PC-9 (cell line): ENCODE measurements around the gene CACNA1I. TPM values are rescaled to one million over a fixed set of nuclear protein-coding genes. Genes with fewer than 3 reads are reported as not detected.

Experiments used
- BruUV-seq: library from RNA; stranded (reverse); fragments of 400-500 nt; replicated peaks from 2 replicates; lab custom pipeline; 2021; lab: Mats Ljungman, UMichigan
- CTCF ChIA-PET: fragments of 300-600 bp; sonication (Branson Sonifier 250); formaldehyde crosslinking; loops from one replicate; lab custom pipeline; 2022; ENCODE audit warnings: antibody characterized with exemption; lab: Charles Lee
- POLR2A ChIA-PET: fragments of 300-600 bp; sonication (Branson Sonifier 250); formaldehyde crosslinking; loops from one replicate; lab custom pipeline; 2022; ENCODE audit warnings: antibody characterized with exemption; ENCODE audit not compliant: unreplicated experiment; lab: Charles Lee
- DNase-seq, 2 experiments: peaks; one replicate each; pipeline versions ENCODE4 v3.0.0 to v3.0.0-alpha.2; 2015 to 2022; ENCODE audit warnings: mixed read lengths in 1 of 2
- H2AFZ ChIP-seq: fragments of 200-600 bp; sonication (generic); 2 replicates; pipeline ENCODE4 v1.8.1; 2017; ENCODE audit warnings: antibody characterized with exemption
- H3F3A ChIP-seq: fragments of 200-600 bp; sonication (generic); 2 replicates; pipeline ENCODE4 v1.8.1; 2017; ENCODE audit warnings: antibody characterized with exemption, mild to moderate bottlenecking, low read depth; ENCODE audit not compliant: insufficient read depth
- H3K27ac ChIP-seq: fragments of 200-600 bp; sonication (generic); 2 replicates; pipeline ENCODE4 v1.6.1; 2016; ENCODE audit warnings: mixed run types
- H3K27me3 ChIP-seq: fragments of 200-600 bp; sonication (generic); 2 replicates; pipeline ENCODE4 v1.6.1; 2016; ENCODE audit warnings: low read depth, mixed run types; ENCODE audit not compliant: insufficient read depth
- H3K36me3 ChIP-seq: fragments of 200-600 bp; sonication (generic); 2 replicates; pipeline ENCODE4 v1.6.1; 2016; ENCODE audit warnings: low read depth, mixed run types
- H3K4me1 ChIP-seq: fragments of 200-600 bp; sonication (generic); replicated peaks from 2 replicates; pipeline ENCODE4 v1.6.1; 2016; ENCODE audit warnings: mixed run types; ENCODE audit not compliant: insufficient read depth
- H3K4me2 ChIP-seq: fragments of 200-600 bp; sonication (generic); 2 replicates; pipeline ENCODE4 v1.6.1; 2017; ENCODE audit warnings: mixed run types
- H3K4me3 ChIP-seq: fragments of 200-600 bp; sonication (generic); 2 replicates; pipeline ENCODE4 v1.6.1; 2016; ENCODE audit warnings: mixed run types
- H3K79me2 ChIP-seq: fragments of 200-600 bp; sonication (generic); 2 replicates; pipeline ENCODE4 v1.6.1; 2017; ENCODE audit warnings: low read depth, mixed run types
- H3K9me2 ChIP-seq: fragments of 200-600 bp; sonication (generic); 2 replicates; pipeline ENCODE4 v1.8.1; 2017; ENCODE audit warnings: mild to moderate bottlenecking; ENCODE audit not compliant: insufficient read depth
- H3K9me3 ChIP-seq: fragments of 200-600 bp; sonication (generic); 2 replicates; pipeline ENCODE4 v1.8.1; 2016; ENCODE audit warnings: low read depth; ENCODE audit not compliant: insufficient read depth
- H4K20me1 ChIP-seq: fragments of 200-600 bp; sonication (generic); 2 replicates; pipeline ENCODE4 v1.8.1; 2017; ENCODE audit not compliant: insufficient read depth
- EZH2 ChIP-seq: fragments of 200-600 bp; sonication (generic); IDR thresholded peaks from 2 replicates; pipeline ENCODE4 v1.8.0; 2017; ENCODE audit warnings: antibody characterized with exemption, low read depth
- intact Hi-C: fragments of 100-400 bp; cut with micrococcal nuclease; formaldehyde crosslinking; loops from one replicate; pipeline ENCODE4 v1.10.0; 2022; ENCODE audit not compliant: unreplicated experiment
- total RNA-seq: library from RNA; stranded (reverse); gene quantifications from 2 replicates; pipeline ENCODE4 v1.2.3, GENCODE V29; 2021
- TF ChIP-seq, protein P1 (sequence below): fragments of 200-600 bp; sonication (generic); conservative IDR thresholded peaks from 2 replicates; pipeline ENCODE4 v1.6.1; 2017; ENCODE audit warnings: mixed run types, antibody characterized with exemption, mild to moderate bottlenecking, moderate library complexity

Gene CACNA1I
- total RNA-seq, 1 experiment from 2014 or later = 2.8 TPM

DNA sequence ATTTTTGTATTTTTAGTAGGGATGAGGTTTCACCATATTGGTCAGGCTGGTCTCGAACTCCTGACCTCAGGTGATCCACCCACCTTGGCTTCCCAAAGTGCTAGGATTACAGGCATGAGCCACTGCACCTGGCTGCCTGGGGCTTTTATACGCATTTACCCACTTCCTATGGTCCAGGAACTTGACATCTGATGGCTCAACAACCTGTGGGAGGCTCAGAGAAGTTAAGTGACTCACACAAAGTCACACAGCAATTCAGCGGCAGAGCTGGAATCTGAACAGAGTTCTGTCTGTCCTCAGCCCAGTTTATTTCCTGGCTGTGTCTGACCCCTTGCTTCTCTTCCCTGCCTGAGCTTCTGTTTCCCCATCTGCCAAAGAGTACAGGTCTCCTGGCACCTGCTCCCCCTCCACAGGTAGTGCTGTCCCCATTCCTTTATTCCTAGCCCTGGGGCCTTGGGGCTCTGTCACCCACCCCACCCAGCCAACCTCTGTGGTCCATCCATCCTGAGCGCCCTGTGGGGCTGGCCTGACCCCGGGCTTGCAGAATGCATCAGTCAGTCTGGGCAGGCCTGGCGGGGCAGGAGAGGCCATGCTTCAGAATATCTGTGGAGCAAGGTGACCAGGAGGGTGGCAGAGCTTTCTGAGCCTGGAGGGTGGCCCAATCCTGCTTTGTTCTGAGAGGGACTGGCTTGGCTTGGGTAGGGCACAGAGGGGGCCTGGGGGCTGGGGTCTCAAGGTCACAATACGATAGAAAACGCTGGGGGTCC is 50.6 kb downstream of the CACNA1I start:
- ChIA-PET CTCF (interaction anchor here (0.5 to 0.7 kb wide), 2 partner anchors 8 to 159 kb away, joined by 3 to 4 read pairs; no protein-coding TSS in a partner anchor), POLR2A (no interaction called here)
- no peaks in the 10 kb centered on the region for H3K9me3 ChIP-seq
- 0 out of 2 replicates have a peak, but pooled peaks cover 2% of the 10 kb centered on the region for H3K27me3 ChIP-seq
- no TSS peak for BruUV-seq
- no peak overlapping the region for H3K4me2 ChIP-seq
- no peaks in the 10 kb centered on the region for H3K79me2 ChIP-seq
- intact Hi-C loops = loop anchor here (10.0 kb wide), 1 partner anchor 314 kb away; no protein-coding TSS in a partner anchor
- peaks cover 4% of the 10 kb centered on the region for H3K4me1 ChIP-seq
- TF ChIP-seq, protein P1, sequence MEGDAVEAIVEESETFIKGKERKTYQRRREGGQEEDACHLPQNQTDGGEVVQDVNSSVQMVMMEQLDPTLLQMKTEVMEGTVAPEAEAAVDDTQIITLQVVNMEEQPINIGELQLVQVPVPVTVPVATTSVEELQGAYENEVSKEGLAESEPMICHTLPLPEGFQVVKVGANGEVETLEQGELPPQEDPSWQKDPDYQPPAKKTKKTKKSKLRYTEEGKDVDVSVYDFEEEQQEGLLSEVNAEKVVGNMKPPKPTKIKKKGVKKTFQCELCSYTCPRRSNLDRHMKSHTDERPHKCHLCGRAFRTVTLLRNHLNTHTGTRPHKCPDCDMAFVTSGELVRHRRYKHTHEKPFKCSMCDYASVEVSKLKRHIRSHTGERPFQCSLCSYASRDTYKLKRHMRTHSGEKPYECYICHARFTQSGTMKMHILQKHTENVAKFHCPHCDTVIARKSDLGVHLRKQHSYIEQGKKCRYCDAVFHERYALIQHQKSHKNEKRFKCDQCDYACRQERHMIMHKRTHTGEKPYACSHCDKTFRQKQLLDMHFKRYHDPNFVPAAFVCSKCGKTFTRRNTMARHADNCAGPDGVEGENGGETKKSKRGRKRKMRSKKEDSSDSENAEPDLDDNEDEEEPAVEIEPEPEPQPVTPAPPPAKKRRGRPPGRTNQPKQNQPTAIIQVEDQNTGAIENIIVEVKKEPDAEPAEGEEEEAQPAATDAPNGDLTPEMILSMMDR = no peak
- no peak for TF ChIP-seq EZH2
- no peak overlapping the region for H3K27ac ChIP-seq
- no peak overlapping the region for H3K4me3 ChIP-seq
- H2AFZ ChIP-seq = no peak overlapping the region
- H4K20me1 ChIP-seq = no peaks in the 10 kb centered on the region
- H3K36me3 ChIP-seq = no peaks in the 10 kb centered on the region
- no peaks in the 10 kb centered on the region for H3K9me2 ChIP-seq
- no peak for DNase-seq
- H3F3A ChIP-seq = peaks cover 17% of the 10 kb centered on the region; the same call in 1 of the 2 replicates

DNA sequence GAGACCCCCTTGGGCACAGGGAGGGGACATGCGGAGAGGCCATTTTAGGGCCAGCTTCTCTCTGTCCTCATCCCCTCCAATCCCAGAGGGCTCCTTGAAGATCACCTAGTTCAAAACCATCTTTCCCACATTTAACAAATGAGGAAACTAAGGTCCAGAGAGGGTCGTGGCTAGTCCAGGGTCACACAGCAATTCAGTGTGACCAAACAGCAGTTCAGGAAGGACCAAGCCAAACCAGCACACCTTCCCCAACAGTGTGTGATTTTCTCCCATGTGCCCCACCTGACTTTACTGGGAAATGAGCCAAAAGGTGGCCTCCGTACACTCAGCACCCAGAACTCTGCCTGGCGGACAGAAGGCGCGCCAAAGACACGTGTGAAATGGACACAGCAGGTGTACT is 51.3 kb downstream of the CACNA1I start:
- peaks cover 9% of the 10 kb centered on the region for H3K4me1 ChIP-seq
- no peaks in the 10 kb centered on the region for H3K36me3 ChIP-seq
- no peaks in the 10 kb centered on the region for H3K27me3 ChIP-seq
- no peak overlapping the region for H3K4me2 ChIP-seq
- no peak overlapping the region for H3K4me3 ChIP-seq
- ChIA-PET CTCF (interaction anchor here (0.6 to 0.7 kb wide), 3 partner anchors 9 to 422 kb away, joined by 3 read pairs; no protein-coding TSS in a partner anchor), POLR2A (no interaction called here)
- H2AFZ ChIP-seq = no peak overlapping the region
- H3K79me2 ChIP-seq = no peaks in the 10 kb centered on the region
- no peak overlapping the region for H3K27ac ChIP-seq
- DNase-seq = no peak
- intact Hi-C loops = loop anchor here (2.0 to 10.0 kb wide), 2 partner anchors 313 to 403 kb away; no protein-coding TSS in a partner anchor
- H3K9me2 ChIP-seq = no peaks in the 10 kb centered on the region
- BruUV-seq = no TSS peak
- H4K20me1 ChIP-seq = no peaks in the 10 kb centered on the region
- H3K9me3 ChIP-seq = no peaks in the 10 kb centered on the region
- peaks cover 17% of the 10 kb centered on the region; the same call in 1 of the 2 replicates for H3F3A ChIP-seq
- TF ChIP-seq EZH2 = no peak
- TF ChIP-seq, protein P1 = no peak

DNA sequence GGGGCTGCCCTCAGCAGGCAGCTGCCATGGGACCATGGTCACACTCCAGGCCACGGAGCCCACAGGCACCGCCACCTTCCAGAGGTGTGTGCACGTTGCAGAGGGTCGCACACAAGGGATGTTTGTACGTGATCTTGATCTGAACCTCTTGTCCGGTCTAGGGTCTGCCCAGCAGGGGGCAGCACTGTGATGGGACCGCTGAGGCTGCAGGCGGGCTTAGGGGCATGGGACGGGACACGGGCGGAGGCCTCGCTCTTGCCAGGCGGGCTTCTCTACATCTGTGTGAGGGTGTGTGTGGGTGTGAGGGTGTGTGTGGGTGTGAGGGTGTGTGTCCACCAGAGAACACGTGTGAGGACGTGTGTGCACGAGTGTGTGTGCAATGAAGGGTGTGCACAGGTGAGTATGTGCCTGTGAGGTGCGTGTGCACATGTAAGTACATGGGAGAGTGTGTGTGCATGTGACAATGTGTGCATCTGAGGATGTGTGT is 52.4 kb downstream of the CACNA1I start:
- no TSS peak for BruUV-seq
- Histone ChIP-seq H3K27me3 (no peaks in the 10 kb centered on the region), H3K27ac (no peak overlapping the region), H3K9me3 (no peaks in the 10 kb centered on the region), H3F3A (peaks cover 17% of the 10 kb centered on the region; the same call in 1 of the 2 replicates), H4K20me1 (no peaks in the 10 kb centered on the region), H3K79me2 (no peaks in the 10 kb centered on the region), H2AFZ (no peak overlapping the region), H3K9me2 (no peaks in the 10 kb centered on the region), H3K36me3 (no peaks in the 10 kb centered on the region), H3K4me1 (peaks cover 20% of the 10 kb centered on the region), H3K4me3 (no peak overlapping the region), H3K4me2 (no peak overlapping the region)
- POLR2A ChIA-PET = no interaction called here
- intact Hi-C loops = loop anchor here (2.0 to 10.0 kb wide), 2 partner anchors 312 to 402 kb away; no protein-coding TSS in a partner anchor
- CTCF ChIA-PET = no interaction called here
- DNase-seq = peak in 1 of 2 experiments; percentile 65
- TF ChIP-seq EZH2 = no peak
- TF ChIP-seq, protein P1 = peak; percentile 88
